Small intestine (tissue), 7 donors: Measurements from ENCODE around the gene FANCI. TPM values are rescaled to one million over a fixed set of nuclear protein-coding genes. Genes with fewer than 3 reads are reported as not detected.
A peak's percentile ranks its signal among the peaks of the same experiment; 100 is the strongest.

Experiments
- DNase-seq, 2 donors: peaks; one replicate each; pipeline versions ENCODE4 v3.0.0 to v3.0.0-alpha.2; 2013
- FAIRE-seq: peaks from 2 replicates; lab custom pipeline; 2012; peaks lifted over from hg19 to GRCh38; lab: Jason Lieb, UNC
- H3K27ac ChIP-seq, 3 donors: one replicate each; pipeline ENCODE4 v1.5.1; 2013; ENCODE audit warnings: low read length in 2 of 3, mild to moderate bottlenecking in 2 of 3, control low read depth in 1 of 3, inconsistent platforms in 1 of 3, low read depth in 1 of 3, moderate library complexity in 1 of 3
- H3K27me3 ChIP-seq, 3 donors: one replicate each; pipeline ENCODE4 v1.6.1; 2013; ENCODE audit warnings: low read length in 3 of 3, inconsistent platforms in 1 of 3; ENCODE audit not compliant: control insufficient read depth in 3 of 3, insufficient read depth in 3 of 3
- H3K36me3 ChIP-seq, 3 donors: one replicate each; pipeline ENCODE4 v1.6.1; 2013; ENCODE audit warnings: low read length in 3 of 3, inconsistent platforms in 1 of 3, low read depth in 1 of 3, mild to moderate bottlenecking in 1 of 3, moderate library complexity in 1 of 3; ENCODE audit not compliant: control insufficient read depth in 3 of 3, insufficient read depth in 2 of 3
- H3K4me1 ChIP-seq, 3 donors: one replicate each; pipeline ENCODE4 v1.6.1; 2013; ENCODE audit warnings: low read length in 2 of 3, inconsistent platforms in 1 of 3, low read depth in 1 of 3, mild to moderate bottlenecking in 1 of 3, moderate library complexity in 1 of 3; ENCODE audit not compliant: control insufficient read depth in 3 of 3, insufficient read depth in 2 of 3
- H3K4me3 ChIP-seq, 3 donors: one replicate each; pipeline ENCODE4 v1.5.1; 2013; ENCODE audit warnings: low read length in 3 of 3, control low read depth in 1 of 3, inconsistent platforms in 1 of 3, low read depth in 1 of 3, mild to moderate bottlenecking in 1 of 3, moderate library complexity in 1 of 3
- H3K9me3 ChIP-seq, 2 donors: one replicate each; pipeline ENCODE4 v1.6.1; 2013; ENCODE audit warnings: low read depth in 1 of 2, low read length in 1 of 2; ENCODE audit not compliant: control insufficient read depth in 2 of 2, insufficient read depth in 1 of 2
- WGBS, 3 donors: extraction: QIAGEN DNeasy Blood & Tissue Kit; methylation state at CpG; one replicate each; pipeline ENCODE4 v1.1.7; 2013; 5-methylcytosine and 5-hydroxymethylcytosine counted together
- polyA plus RNA-seq, 4 donors: library from polyadenylated mRNA; stranded (reverse) in 3 of 4; unstranded in 1 of 4; fragments of 200-250 nt in 3 of 4; fragments of 120-200 nt in 1 of 4; gene quantifications; one replicate each; pipeline versions ENCODE4 v1.2.1 to v1.2.3, GENCODE V29; 2013
- donor health status: healthy with polysubstance abuse.
- donor health status: control.
- donor health status: control.
- donor health status: Bipolar disorder and iron deficiency.
- donor health status: healthy.

The FANCI gene
- polyA plus RNA-seq, 4 donors, result 1.6 to 21.6 (median 7.9) TPM

GRCh38 chr15:89326316-89326715 lies 82.5 kb downstream of the FANCI start:
- 81 to 89% (median 88%) methylated on average over 6 of the region's 6 CpGs for WGBS, 3 donors
- H3K4me3 ChIP-seq, result no peak overlapping the region
- FAIRE-seq (no peak), DNase-seq (no peak)
- H3K4me1 ChIP-seq, result peaks cover 0 to 8% (median 2%) of the 10 kb centered on the region in 3 donors
- H3K36me3 ChIP-seq, result peaks cover 29 to 92% (median 39%) of the 10 kb centered on the region in 3 donors
- no peaks in the 10 kb centered on the region for H3K27me3 ChIP-seq
- no peak overlapping the region for H3K27ac ChIP-seq
- H3K9me3 ChIP-seq, result no peaks in the 10 kb centered on the region

- no peak for FAIRE-seq
These were observed 83.3 kb downstream of the FANCI start for GRCh38 chr15:89327113-89327512.

GRCh38 chr15:89328398-89329254 lies 84.8 kb downstream of the FANCI start:
- peak overlapping the region in 1 of 3 donors; percentile 58 for H3K27ac ChIP-seq
- FAIRE-seq, result no peak
- WGBS, 3 donors, result 91 to 92% (median 92%) methylated on average over 12 to 13 of the region's 13 CpGs

More at GRCh38 chr15:89327113-89327512, 83.3 kb downstream of the FANCI start:
- 90 to 92% (median 92%) methylated on average over 6 of the region's 6 CpGs for WGBS, 3 donors
- DNase-seq, result peak in 1 of 2 donors; percentile 36
- H3K9me3 ChIP-seq, result no peaks in the 10 kb centered on the region
- H3K27ac ChIP-seq, result no peak overlapping the region
- no peaks in the 10 kb centered on the region for H3K27me3 ChIP-seq
- H3K4me3 ChIP-seq, result no peak overlapping the region
- H3K4me1 ChIP-seq, result peaks cover 5 to 13% (median 6%) of the 10 kb centered on the region in 3 donors
- peaks cover 35 to 88% (median 37%) of the 10 kb centered on the region in 3 donors for H3K36me3 ChIP-seq

GRCh38 chr15:89329329-89330084 lies 85.7 kb downstream of the FANCI start:
- Histone ChIP-seq H3K27ac (peak overlapping the region in 2 of 3 donors; percentile 58), H3K4me3 (no peak overlapping the region), H3K36me3 (peaks cover 28 to 76% (median 33%) of the 10 kb centered on the region in 3 donors), H3K27me3 (no peaks in the 10 kb centered on the region), H3K4me1 (peaks cover 15 to 21% (median 16%) of the 10 kb centered on the region in 3 donors), H3K9me3 (no peaks in the 10 kb centered on the region)
- WGBS, 3 donors, result 32 to 56% (median 35%) methylated on average over 8 of the region's 8 CpGs
- FAIRE-seq (no peak), DNase-seq (no peak)

More at GRCh38 chr15:89328398-89329254, 84.8 kb downstream of the FANCI start:
- Histone ChIP-seq H3K27me3 (no peaks in the 10 kb centered on the region), H3K4me1 (peaks cover 14 to 21% (median 15%) of the 10 kb centered on the region in 3 donors), H3K36me3 (peaks cover 33 to 84% (median 34%) of the 10 kb centered on the region in 3 donors), H3K4me3 (no peak overlapping the region), H3K9me3 (no peaks in the 10 kb centered on the region)
- no peak for DNase-seq

GRCh38 chr15:89330119-89330518 lies 86.3 kb downstream of the FANCI start:
- DNase-seq, result peak; percentile 51 to 80
- 18 to 61% (median 31%) methylated on average over 6 of the region's 6 CpGs for WGBS, 3 donors
- Histone ChIP-seq H3K27ac (peak overlapping the region in 1 of 3 donors; percentile 58), H3K36me3 (peaks cover 23 to 71% (median 32%) of the 10 kb centered on the region in 3 donors), H3K9me3 (no peaks in the 10 kb centered on the region), H3K4me3 (no peak overlapping the region), H3K27me3 (no peaks in the 10 kb centered on the region), H3K4me1 (peaks cover 15 to 21% (median 16%) of the 10 kb centered on the region in 3 donors)
- FAIRE-seq, result no peak

GRCh38 chr15:89330881-89331595 lies 87.3 kb downstream of the FANCI start:
- 47 to 72% (median 50%) methylated on average over 7 of the region's 7 CpGs for WGBS, 3 donors
- Histone ChIP-seq H3K36me3 (peaks cover 15 to 62% (median 23%) of the 10 kb centered on the region in 3 donors), H3K27me3 (no peaks in the 10 kb centered on the region), H3K9me3 (no peaks in the 10 kb centered on the region), H3K4me1 (peaks cover 15 to 21% (median 16%) of the 10 kb centered on the region in 3 donors), H3K4me3 (peak overlapping the region in 1 of 3 donors; percentile 4), H3K27ac (peak overlapping the region in 1 of 3 donors; percentile 6)
- FAIRE-seq (no peak), DNase-seq (no peak)

- Histone ChIP-seq H3K4me1 (peaks cover 15 to 21% (median 16%) of the 10 kb centered on the region in 3 donors), H3K27me3 (no peaks in the 10 kb centered on the region), H3K36me3 (peaks cover 10 to 48% (median 19%) of the 10 kb centered on the region in 3 donors), H3K4me3 (no peak overlapping the region), H3K9me3 (no peaks in the 10 kb centered on the region), H3K27ac (no peak overlapping the region)
- FAIRE-seq (no peak), DNase-seq (peak in 1 of 2 donors; percentile 24)
- WGBS, 3 donors, result 26 to 38% (median 28%) methylated on average over 10 of the region's 10 CpGs
These were observed 88.7 kb downstream of the FANCI start for GRCh38 chr15:89332446-89332845.
